ENCODE measurements around the gene ZNF496.

DNA sequence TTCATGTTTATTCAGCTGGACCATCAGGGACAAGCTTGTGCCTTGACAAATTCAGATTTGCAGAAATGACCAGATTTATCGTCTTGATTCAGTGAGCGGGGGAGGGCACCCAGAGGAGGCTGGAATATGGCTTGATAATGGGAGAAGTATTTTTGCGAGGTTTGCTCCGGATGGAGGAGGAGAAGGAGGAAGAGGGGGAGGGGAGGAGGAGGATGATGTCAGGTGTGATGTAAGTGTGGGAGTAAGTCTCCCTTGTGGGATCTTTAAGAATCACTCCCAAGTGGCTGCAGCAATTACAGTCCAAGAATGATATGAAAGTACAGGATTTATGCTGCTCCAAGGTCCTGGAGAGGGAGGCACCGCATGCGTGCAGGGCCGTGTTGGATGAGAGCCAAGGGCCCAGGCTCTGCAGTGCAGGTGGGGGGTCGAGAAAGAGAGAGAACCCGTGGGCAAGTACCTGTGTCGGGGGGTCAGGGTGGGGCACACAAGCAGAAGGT, 5.6 kb upstream of the ZNF496 start:
- TF ChIP-seq POLR2A (IDR thresholded peaks at IDR 0.05): no peak
- TF ChIP-seq, protein P1, sequence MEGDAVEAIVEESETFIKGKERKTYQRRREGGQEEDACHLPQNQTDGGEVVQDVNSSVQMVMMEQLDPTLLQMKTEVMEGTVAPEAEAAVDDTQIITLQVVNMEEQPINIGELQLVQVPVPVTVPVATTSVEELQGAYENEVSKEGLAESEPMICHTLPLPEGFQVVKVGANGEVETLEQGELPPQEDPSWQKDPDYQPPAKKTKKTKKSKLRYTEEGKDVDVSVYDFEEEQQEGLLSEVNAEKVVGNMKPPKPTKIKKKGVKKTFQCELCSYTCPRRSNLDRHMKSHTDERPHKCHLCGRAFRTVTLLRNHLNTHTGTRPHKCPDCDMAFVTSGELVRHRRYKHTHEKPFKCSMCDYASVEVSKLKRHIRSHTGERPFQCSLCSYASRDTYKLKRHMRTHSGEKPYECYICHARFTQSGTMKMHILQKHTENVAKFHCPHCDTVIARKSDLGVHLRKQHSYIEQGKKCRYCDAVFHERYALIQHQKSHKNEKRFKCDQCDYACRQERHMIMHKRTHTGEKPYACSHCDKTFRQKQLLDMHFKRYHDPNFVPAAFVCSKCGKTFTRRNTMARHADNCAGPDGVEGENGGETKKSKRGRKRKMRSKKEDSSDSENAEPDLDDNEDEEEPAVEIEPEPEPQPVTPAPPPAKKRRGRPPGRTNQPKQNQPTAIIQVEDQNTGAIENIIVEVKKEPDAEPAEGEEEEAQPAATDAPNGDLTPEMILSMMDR (IDR thresholded peaks at IDR 0.05): no peak
